Measurements from ENCODE around the gene LRIT2.

The LRIT2 gene

DNA sequence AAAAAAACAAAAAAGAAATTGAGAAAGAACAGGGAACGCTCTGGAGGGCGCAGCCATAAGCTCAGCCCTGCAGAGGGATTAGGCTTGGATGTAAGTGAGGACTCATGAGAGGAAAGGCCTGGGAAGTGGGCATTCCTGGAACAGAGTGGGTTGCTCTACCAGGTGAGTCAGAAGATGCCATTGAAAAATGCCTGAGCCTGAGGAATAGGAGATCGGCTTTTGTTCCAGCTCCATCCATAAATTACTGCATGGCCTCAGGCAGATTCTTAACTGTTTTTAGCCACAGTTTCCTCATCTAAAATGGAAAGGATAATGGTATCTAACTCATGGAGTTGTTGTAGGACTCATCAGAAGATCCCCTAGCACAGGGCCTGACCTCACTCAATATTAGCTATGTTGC is 18.4 kb upstream of the LRIT2 start:
- no peak for DNase-seq (ENCODE audit: low read depth in 4 of 4, low spot score in 1 of 4)

DNA sequence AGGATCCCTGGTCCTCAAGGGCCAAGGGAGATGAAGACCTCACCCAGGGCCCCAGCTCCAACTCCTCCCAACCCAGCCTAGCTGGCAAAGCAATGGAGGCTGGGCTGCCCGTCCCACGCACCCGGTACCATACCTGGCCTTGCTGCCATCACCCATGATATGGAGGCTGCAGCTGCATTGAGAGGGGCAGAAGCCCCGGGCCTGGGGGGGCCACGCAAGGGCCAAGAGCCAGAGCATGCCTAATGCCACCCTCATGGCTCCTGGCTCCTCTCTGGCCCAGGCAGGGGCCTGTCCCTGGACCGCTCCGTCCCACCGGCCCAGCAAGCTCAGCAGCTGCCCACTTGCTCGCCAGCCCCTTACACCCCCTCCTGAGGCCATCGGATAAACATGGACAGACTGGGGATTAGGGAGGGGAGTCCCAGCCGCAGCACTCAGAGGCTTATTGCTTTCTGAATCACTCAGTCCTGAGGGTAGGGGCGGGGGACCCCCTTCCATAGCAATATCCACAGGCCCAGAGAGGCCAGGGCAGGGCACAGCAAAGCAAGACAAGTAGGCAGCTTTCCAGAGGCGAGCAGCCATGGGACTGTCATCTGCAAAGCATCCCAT is 15.9 kb upstream of the LRIT2 start, which contains the start of gene LRIT1:
LRIT1 (minus strand) TSS at position 362 of the 606 bp plus-strand sequence; CDS start at position 255, 107 bp downstream.
- DNase-seq (ENCODE audit: low read depth in 4 of 4, low spot score in 1 of 4): no peak

DNA sequence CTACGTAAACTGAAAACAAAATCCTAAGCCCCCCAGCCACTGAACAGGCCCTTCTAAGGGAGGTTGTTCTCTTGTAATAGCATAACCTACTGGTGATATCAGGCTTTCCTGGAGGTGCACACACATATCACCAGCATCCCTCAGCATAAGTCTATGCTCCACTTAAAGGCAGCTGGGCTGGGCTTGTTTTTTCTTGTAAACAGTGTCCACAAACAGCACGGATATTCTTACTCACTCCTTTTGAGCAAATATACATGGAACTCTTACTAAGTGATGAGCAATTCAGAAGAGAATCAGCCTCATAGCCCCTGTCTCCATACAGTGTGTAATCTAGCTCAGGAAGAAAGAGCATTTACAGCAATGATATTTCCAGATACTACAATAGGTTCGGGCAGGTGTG is 13.6 kb upstream of the LRIT2 start:
- DNase-seq (ENCODE audit: low read depth in 4 of 4, low spot score in 1 of 4): no peak

GRCh38 chr10:84237199-84238051 is 12.1 kb upstream of the LRIT2 start:
- DNase-seq (ENCODE audit: low read depth in 4 of 4, low spot score in 1 of 4): no peak

GRCh38 chr10:84236807-84237198 is 11.5 kb upstream of the LRIT2 start:
- DNase-seq (ENCODE audit: low read depth in 4 of 4, low spot score in 1 of 4): no peak

GRCh38 chr10:84235096-84235495 is 9.8 kb upstream of the LRIT2 start:
- DNase-seq (ENCODE audit: low read depth in 4 of 4, low spot score in 1 of 4): no peak

- DNase-seq (ENCODE audit: low read depth in 4 of 4, low spot score in 1 of 4): no peak
These were observed 9.1 kb upstream of the LRIT2 start for GRCh38 chr10:84234479-84234878.

DNA sequence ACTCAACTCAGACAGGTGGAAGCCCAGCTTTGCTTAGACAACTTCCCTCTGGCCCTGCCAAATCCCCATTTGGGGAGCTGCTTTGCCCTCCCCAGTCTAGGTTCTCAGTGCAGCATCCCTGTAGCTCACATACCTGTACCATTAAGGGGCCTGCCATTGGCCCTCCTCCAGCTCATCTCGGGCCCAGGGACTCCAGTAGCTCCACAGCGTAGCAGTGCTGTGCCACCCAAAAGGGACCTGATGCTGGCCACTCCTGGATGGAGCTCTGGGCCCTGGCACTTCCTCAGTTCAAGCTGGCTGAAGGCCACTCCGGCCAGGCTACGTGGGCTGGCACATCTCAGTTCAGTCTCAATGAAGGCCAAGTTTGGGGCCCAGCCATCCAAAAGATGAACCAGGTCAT is 8.6 kb upstream of the LRIT2 start:
- DNase-seq (ENCODE audit: low read depth in 4 of 4, low spot score in 1 of 4): no peak

GRCh38 chr10:84232376-84232775 is 7.0 kb upstream of the LRIT2 start:
- DNase-seq (ENCODE audit: low read depth in 4 of 4, low spot score in 1 of 4): no peak

DNA sequence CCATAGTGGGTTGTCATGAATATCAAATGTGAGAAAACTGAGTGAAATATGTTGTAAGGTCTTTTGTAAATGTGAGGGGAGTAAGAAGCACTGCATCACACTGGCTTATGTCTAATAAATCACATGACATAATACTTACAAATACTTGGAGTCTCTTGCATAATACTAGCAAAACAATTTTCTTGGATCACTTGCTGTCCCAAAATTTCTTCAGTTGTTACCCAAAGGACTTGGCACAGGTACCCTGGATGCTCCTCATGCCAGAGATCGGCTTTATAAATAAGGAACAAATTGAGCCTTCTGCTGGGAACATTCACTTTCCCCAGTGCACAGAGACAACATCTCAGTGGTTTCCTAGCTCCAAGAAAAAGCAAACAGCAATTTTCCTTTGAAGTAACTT is 5.0 kb upstream of the LRIT2 start:
- DNase-seq (ENCODE audit: low read depth in 4 of 4, low spot score in 1 of 4): no peak

GRCh38 chr10:84227810-84228209 is 2.5 kb upstream of the LRIT2 start:
- DNase-seq (ENCODE audit: low read depth in 4 of 4, low spot score in 1 of 4): no peak

GRCh38 chr10:84226616-84227015 is 1.3 kb upstream of the LRIT2 start:
- DNase-seq (ENCODE audit: low read depth in 4 of 4, low spot score in 1 of 4): no peak

DNA sequence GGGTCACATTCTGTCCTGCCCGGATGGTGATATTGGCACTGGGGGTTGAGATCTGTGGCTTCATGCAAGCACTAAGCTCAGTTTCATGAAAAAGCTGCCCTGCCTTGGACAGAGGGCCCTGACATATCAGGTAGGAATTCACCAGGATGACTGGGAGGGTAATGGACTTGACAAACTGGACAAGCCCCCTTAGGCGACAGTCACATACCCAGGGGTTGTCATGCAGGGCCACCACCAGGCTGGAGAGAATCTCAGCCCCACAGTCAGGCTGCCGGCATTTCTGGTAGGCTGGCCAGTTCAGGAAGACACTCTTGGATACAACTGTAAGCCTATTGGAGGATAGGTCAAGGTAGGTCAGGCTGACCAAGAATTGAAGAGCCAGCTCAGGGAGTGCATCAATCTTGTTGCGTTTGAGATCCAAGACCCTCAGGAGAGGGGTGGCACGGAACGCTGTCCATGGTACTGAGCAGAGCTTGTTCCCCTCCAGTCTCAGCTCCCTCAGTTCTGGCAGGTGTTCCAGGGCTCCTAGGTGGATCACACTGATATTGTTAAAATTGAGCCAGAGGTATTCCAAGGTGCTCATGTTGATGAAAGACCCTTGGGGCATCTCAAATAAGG is 824 bp downstream of the LRIT2 start:
- no peak for DNase-seq (ENCODE audit: low read depth in 4 of 4, low spot score in 1 of 4)

DNA sequence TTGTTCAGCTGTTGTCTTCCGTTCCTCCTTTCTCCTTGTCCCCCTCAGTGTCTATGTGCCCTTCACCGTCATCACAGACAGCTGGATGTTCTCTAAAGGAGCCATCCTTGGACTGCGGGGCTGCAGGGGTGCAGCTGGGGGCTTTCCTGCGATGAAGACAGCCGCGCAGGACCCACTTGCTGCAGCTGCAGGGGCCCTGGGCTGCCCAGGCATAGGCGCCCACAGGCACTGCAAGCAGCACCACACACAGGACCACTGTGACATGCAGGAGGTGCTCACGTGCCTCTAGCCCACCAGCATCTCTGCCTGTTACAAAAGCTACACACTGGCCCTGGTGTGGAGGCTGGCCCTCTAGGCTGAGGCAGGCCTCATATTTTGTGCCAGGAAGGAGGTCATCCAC is 3.4 kb downstream of the LRIT2 start:
- no peak for DNase-seq (ENCODE audit: low read depth in 4 of 4, low spot score in 1 of 4)

DNA sequence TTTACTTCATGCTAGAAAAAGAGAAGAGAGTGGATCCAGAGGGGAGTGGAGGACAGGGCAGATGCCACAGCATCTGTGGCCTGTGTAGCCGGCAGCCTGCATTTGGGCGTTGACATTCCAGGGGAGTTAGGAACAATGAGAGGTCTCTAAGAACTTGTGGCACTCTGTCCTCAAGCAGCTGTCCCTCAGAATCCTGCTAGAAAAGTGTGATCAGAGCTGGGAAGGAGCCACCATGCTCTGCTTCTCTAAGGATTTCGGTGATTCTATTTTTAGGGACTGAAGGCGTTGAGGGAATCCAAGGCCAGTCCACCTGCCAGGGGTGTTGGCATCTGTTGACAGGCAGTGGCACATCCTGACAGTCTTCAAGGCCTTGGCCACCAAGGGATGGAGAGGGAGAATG is 7.6 kb downstream of the LRIT2 start:
- no peak for DNase-seq (ENCODE audit: low read depth in 4 of 4, low spot score in 1 of 4)

DNA sequence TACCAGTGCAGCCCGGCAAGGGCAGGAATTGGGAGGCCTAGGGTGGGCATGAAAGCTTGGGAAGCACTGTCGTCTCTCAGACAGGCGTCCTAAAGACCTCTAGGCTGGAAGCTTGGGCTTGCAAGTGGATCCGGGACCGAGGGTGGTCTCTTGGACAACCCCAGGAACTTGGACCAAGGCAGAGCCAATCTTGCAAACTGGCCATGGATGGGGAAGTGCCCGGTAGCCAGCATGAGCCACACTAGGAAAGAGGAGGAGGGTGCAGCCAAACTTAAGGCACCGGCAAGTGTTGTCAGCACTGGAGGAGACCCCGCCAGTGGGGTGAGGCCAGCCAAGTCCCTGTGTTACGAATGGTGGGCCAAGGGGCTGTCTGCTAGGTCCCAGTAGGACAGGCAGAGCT is 8.5 kb downstream of the LRIT2 start:
- no peak for DNase-seq (ENCODE audit: low read depth in 4 of 4, low spot score in 1 of 4)

GRCh38 chr10:84214612-84215235 is 10.6 kb downstream of the LRIT2 start:
- DNase-seq (ENCODE audit: low read depth in 4 of 4, low spot score in 1 of 4): no peak

DNA sequence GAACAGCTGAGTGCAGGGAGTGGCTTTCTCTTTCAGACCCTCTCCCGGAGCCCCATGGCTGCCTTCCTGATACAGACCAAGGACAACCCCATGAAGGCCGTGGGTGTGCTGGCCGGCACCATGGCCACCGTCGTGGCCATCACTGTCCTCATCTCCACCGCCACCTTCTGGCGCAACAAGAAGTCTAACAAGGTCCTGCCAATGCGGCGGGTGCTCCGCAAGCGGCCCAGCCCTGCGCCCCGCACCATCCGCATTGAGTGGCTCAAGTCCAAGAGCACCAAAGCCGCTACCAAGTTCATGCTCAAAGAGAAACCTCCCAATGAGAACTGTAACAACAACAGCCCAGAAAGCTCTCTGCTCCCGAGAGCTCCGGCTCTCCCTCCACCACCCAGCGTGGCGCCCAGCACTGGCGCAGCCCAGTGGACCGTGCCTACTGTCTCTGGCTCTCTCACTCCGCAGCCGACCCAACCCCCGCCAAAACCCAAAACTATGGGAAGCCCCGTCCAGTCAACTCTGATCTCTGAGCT is 11.2 kb downstream of the LRIT2 start:
- DNase-seq (ENCODE audit: low read depth in 4 of 4, low spot score in 1 of 4): no peak

- no peak for DNase-seq (ENCODE audit: low read depth in 4 of 4, low spot score in 1 of 4)
These were observed 12.3 kb downstream of the LRIT2 start for GRCh38 chr10:84213076-84213475.

GRCh38 chr10:84212014-84212413 is 13.3 kb downstream of the LRIT2 start:
- no peak for DNase-seq (ENCODE audit: low read depth in 4 of 4, low spot score in 1 of 4)

GRCh38 chr10:84211566-84211965 is 13.8 kb downstream of the LRIT2 start:
- no peak for DNase-seq (ENCODE audit: low read depth in 4 of 4, low spot score in 1 of 4)

DNA sequence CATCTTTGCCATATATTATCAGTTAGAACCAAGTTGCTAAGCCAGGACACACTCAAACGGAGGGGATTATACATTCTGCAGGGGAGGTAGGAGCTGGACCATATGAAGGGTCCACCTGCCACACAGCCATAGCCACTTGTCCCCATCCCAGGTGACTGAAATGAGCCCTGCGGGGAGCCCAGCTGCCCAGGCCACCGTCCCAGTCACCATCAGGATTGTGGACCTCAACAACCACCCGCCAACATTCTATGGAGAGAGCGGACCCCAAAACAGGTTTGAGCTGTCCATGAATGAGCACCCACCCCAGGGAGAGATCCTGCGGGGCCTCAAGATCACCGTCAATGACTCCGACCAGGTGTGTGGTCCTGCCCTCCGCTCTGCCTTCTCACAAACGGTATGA is 17.3 kb downstream of the LRIT2 start:
- no peak for DNase-seq (ENCODE audit: low read depth in 4 of 4, low spot score in 1 of 4)

Measured in stimulated activated CD4-positive, alpha-beta T cell treated with anti-CD3 and anti-CD28 coated beads, Interleukin-1b, Interleukin-23, amount 100 ng/mL, for 24 hours (primary cell).